H1 (cell line): ENCODE results near the gene FAM83C. TPM values are rescaled to one million over a fixed set of nuclear protein-coding genes. Genes with fewer than 3 reads are reported as not detected.

Experiments used
- CTCF ChIA-PET: fragments of 300-600 bp; sonication (Branson Sonifier 250); formaldehyde crosslinking; loops from one replicate; lab custom pipeline; 2021; ENCODE audit not compliant: partially characterized antibody; lab: Charles Lee
- POLR2A ChIA-PET: fragments of 300-600 bp; sonication (Branson Sonifier 250); formaldehyde crosslinking; loops from one replicate; lab custom pipeline; 2021; ENCODE audit warnings: inconsistent platforms; ENCODE audit not compliant: partially characterized antibody; lab: Charles Lee
- DNase-seq, 2 experiments: peaks; one replicate each; pipeline versions ENCODE4 v3.0.0 to v3.0.0-alpha.2; 2010 to 2022; ENCODE audit warnings: low spot score in 2 of 2, low read depth in 1 of 2, mixed read lengths in 1 of 2
- FAIRE-seq: peaks from 2 replicates; lab custom pipeline; 2011; peaks lifted over from hg19 to GRCh38; lab: Jason Lieb, UNC
- H2AFZ ChIP-seq: 2 replicates; pipeline ENCODE4 v1.8.1; 2012; ENCODE audit warnings: low read length, inconsistent platforms
- H2AK5ac ChIP-seq: 2 replicates; pipeline ENCODE4 v1.6.1; 2013; ENCODE audit warnings: low read depth, low read length
- H2BK120ac ChIP-seq: replicated peaks from 2 replicates; pipeline ENCODE3; 2013; ENCODE audit warnings: low read depth, low read length, inconsistent platforms
- H2BK12ac ChIP-seq: 2 replicates; pipeline ENCODE4 v1.6.1; 2013; ENCODE audit warnings: low read depth, low read length
- H2BK15ac ChIP-seq: 2 replicates; pipeline ENCODE4 v1.6.1; 2013; ENCODE audit warnings: low read length
- H2BK20ac ChIP-seq: 2 replicates; pipeline ENCODE4 v1.6.1; 2013; ENCODE audit warnings: low read length
- H2BK5ac ChIP-seq: 2 replicates; pipeline ENCODE4 v1.6.1; 2013; ENCODE audit warnings: low read depth, low read length
- H3K14ac ChIP-seq: 2 replicates; pipeline ENCODE4 v1.6.1; 2013; ENCODE audit warnings: inconsistent platforms; ENCODE audit not compliant: insufficient read length
- H3K18ac ChIP-seq: 2 replicates; pipeline ENCODE4 v1.6.1; 2013; ENCODE audit warnings: low read length; ENCODE audit errors: extremely low read depth
- H3K23ac ChIP-seq: 2 replicates; pipeline ENCODE4 v1.6.1; 2013; ENCODE audit warnings: inconsistent platforms; ENCODE audit not compliant: insufficient read length
- H3K23me2 ChIP-seq: 2 replicates; pipeline ENCODE4 v1.6.1; 2013; ENCODE audit warnings: low read depth, low read length
- H3K27ac ChIP-seq: 2 replicates; pipeline ENCODE4 v1.6.1; 2011; ENCODE audit warnings: low read depth, low read length, inconsistent platforms
- H3K27me3 ChIP-seq, 4 experiments: replicated peaks in 1 of 4; 1 replicate in 1 of 4; 2 replicates in 3 of 4; pipeline versions ENCODE4 v1.6.1 to v1.8.1; 2011 to 2013; ENCODE audit warnings: low read length in 3 of 4, mild to moderate bottlenecking in 3 of 4, inconsistent platforms in 2 of 4, mixed read lengths in 2 of 4, moderate library complexity in 1 of 4; ENCODE audit not compliant: control insufficient read depth in 3 of 4, insufficient read depth in 3 of 4; ENCODE audit errors: extremely low read depth in 1 of 4
- H3K36me3 ChIP-seq, 4 experiments: 2 replicates each; pipeline versions ENCODE4 v1.6.1 to v1.8.1; 2011 to 2013; ENCODE audit warnings: mild to moderate bottlenecking in 4 of 4, low read length in 3 of 4, moderate library complexity in 2 of 4, control low read depth in 1 of 4, inconsistent platforms in 1 of 4; ENCODE audit not compliant: insufficient read depth in 4 of 4, control insufficient read depth in 2 of 4
- H3K4ac ChIP-seq: replicated peaks from 2 replicates; pipeline ENCODE3; 2013; ENCODE audit warnings: low read length, low read depth, mixed read lengths, inconsistent platforms; ENCODE audit not compliant: insufficient read length
- H3K4me1 ChIP-seq, 4 experiments: replicated peaks in 1 of 4; 1 replicate in 1 of 4; 2 replicates in 3 of 4; pipeline versions ENCODE4 v1.6.1 to v1.8.1; 2011 to 2013; ENCODE audit warnings: low read length in 3 of 4, inconsistent platforms in 2 of 4, mixed read lengths in 1 of 4; ENCODE audit not compliant: insufficient read depth in 4 of 4, control insufficient read depth in 3 of 4
- H3K4me2 ChIP-seq, 2 experiments: 2 replicates each; pipeline versions ENCODE4 v1.6.1 to v1.8.1; 2011 to 2013; ENCODE audit warnings: low read depth in 2 of 2, low read length in 2 of 2, control low read depth in 1 of 2, inconsistent platforms in 1 of 2, mild to moderate bottlenecking in 1 of 2; ENCODE audit not compliant: insufficient read depth in 1 of 2
- H3K4me3 ChIP-seq, 4 experiments: fragments of 200-600, 300-600 bp in 1 of 4; sonication (generic), shearing (Covaris generic), sonication (Bioruptor Twin) in 1 of 4; 2 replicates each; pipeline versions ENCODE4 v1.5.1 to v1.8.1; 2011 to 2016; ENCODE audit warnings: low read length in 4 of 4, low read depth in 3 of 4, control low read depth in 2 of 4, inconsistent platforms in 2 of 4, mild to moderate bottlenecking in 2 of 4, mixed read lengths in 1 of 4, moderate library complexity in 1 of 4; ENCODE audit not compliant: insufficient read depth in 2 of 4; ENCODE audit errors: extremely low read depth in 1 of 4
- H3K56ac ChIP-seq: replicated peaks from 2 replicates; pipeline ENCODE3; 2013; ENCODE audit warnings: low read depth, mild to moderate bottlenecking, mixed read lengths, low read length, inconsistent platforms; ENCODE audit not compliant: insufficient read length
- H3K79me1 ChIP-seq: 2 replicates; pipeline ENCODE4 v1.6.1; 2013; ENCODE audit warnings: low read depth, low read length, control low read depth
- H3K79me2 ChIP-seq, 2 experiments: 2 replicates each; pipeline versions ENCODE4 v1.6.1 to v1.8.1; 2012 to 2013; ENCODE audit warnings: low read length in 2 of 2, mild to moderate bottlenecking in 2 of 2, inconsistent platforms in 1 of 2; ENCODE audit not compliant: insufficient read depth in 2 of 2, control insufficient read depth in 1 of 2
- H3K9ac ChIP-seq, 4 experiments: replicated peaks in 1 of 4; 1 replicate in 1 of 4; 2 replicates in 3 of 4; pipeline versions ENCODE4 v1.6.1 to v1.8.1; 2011 to 2013; ENCODE audit warnings: low read depth in 3 of 4, low read length in 3 of 4, control low read depth in 2 of 4, mild to moderate bottlenecking in 2 of 4, moderate library complexity in 2 of 4, inconsistent platforms in 1 of 4; ENCODE audit errors: extremely low read depth in 1 of 4
- H3K9me3 ChIP-seq, 2 experiments: 2 replicates each; pipeline versions ENCODE4 v1.6.1 to v1.8.1; 2012 to 2013; ENCODE audit warnings: mild to moderate bottlenecking in 2 of 2, moderate library complexity in 2 of 2, control low read depth in 1 of 2, inconsistent platforms in 1 of 2, low read depth in 1 of 2, low read length in 1 of 2, mixed read lengths in 1 of 2; ENCODE audit not compliant: insufficient read depth in 2 of 2
- H4K20me1 ChIP-seq, 2 experiments: replicated peaks in 1 of 2; 2 replicates each; pipeline versions ENCODE3 to v1.8.1; 2011 to 2013; ENCODE audit warnings: inconsistent platforms in 2 of 2, low read length in 2 of 2, mild to moderate bottlenecking in 1 of 2; ENCODE audit not compliant: insufficient read depth in 2 of 2, control insufficient read depth in 1 of 2
- H4K5ac ChIP-seq: 2 replicates; pipeline ENCODE4 v1.6.1; 2013; ENCODE audit warnings: low read length, low read depth, mixed read lengths, inconsistent platforms; ENCODE audit not compliant: insufficient read length
- H4K8ac ChIP-seq: 2 replicates; pipeline ENCODE4 v1.8.0; 2013; ENCODE audit warnings: mild to moderate bottlenecking, moderate library complexity, low read length, inconsistent platforms; ENCODE audit not compliant: insufficient read depth; ENCODE audit errors: extremely low read depth
- H4K91ac ChIP-seq: replicated peaks from 2 replicates; pipeline ENCODE3; 2013; ENCODE audit warnings: low read length, mixed read lengths, inconsistent platforms; ENCODE audit not compliant: insufficient read length
- CBX8 ChIP-seq: fragments of 300-800, 300-1000 bp; sonication (generic); IDR thresholded peaks from 2 replicates; pipeline ENCODE4 v1.7.1; 2016; ENCODE audit warnings: low read depth, low read length, borderline replicate concordance
- CHD2 ChIP-seq: IDR thresholded peaks from 2 replicates; pipeline ENCODE4 v1.6.1; 2012; ENCODE audit warnings: low read length, improper control_type of control experiment
- EGR1 ChIP-seq: IDR thresholded peaks from 2 replicates; pipeline ENCODE4 v1.6.1; 2011; ENCODE audit warnings: low read depth, low read length, borderline replicate concordance
- FOSL1 ChIP-seq: IDR thresholded peaks from 2 replicates; pipeline ENCODE4 v1.6.1; 2011; ENCODE audit warnings: mild to moderate bottlenecking, low read depth, low read length, moderate library complexity; ENCODE audit not compliant: insufficient read depth
- JUND ChIP-seq: IDR thresholded peaks from 2 replicates; pipeline ENCODE4 v1.6.1; 2011; ENCODE audit warnings: mild to moderate bottlenecking, improper control_type of control experiment, low read length
- KDM4A ChIP-seq: IDR thresholded peaks from one replicate; pipeline ENCODE4 v1.7.1; 2012; ENCODE audit warnings: low read depth, mild to moderate bottlenecking, moderate library complexity, low read length, inconsistent platforms; ENCODE audit not compliant: severe bottlenecking
- KDM5A ChIP-seq: fragments of 200-600 bp; IDR thresholded peaks from 2 replicates; pipeline ENCODE4 v1.7.1; 2012; ENCODE audit warnings: mild to moderate bottlenecking, low read length, inconsistent platforms, mixed read lengths
- MAX ChIP-seq: IDR thresholded peaks from 2 replicates; pipeline ENCODE4 v1.6.1; 2012; ENCODE audit warnings: inconsistent platforms
- POLR2AphosphoS5 ChIP-seq: IDR thresholded peaks from 2 replicates; pipeline ENCODE4 v1.6.1; 2011; ENCODE audit warnings: low read depth, low read length
- RBBP5 ChIP-seq: IDR thresholded peaks from 2 replicates; pipeline ENCODE4 v1.7.1; 2012; ENCODE audit warnings: low read depth, mild to moderate bottlenecking, inconsistent platforms, low read length, moderate library complexity, borderline replicate concordance
- RFX5 ChIP-seq: IDR thresholded peaks from 2 replicates; pipeline ENCODE4 v1.6.1; 2011; ENCODE audit warnings: low read depth, low read length, improper control_type of control experiment, borderline replicate concordance
- SIRT6 ChIP-seq: IDR thresholded peaks from one replicate; pipeline ENCODE4 v1.7.1; 2012; ENCODE audit warnings: low read length, inconsistent platforms
- TBP ChIP-seq: IDR thresholded peaks from 2 replicates; pipeline ENCODE4 v1.6.1; 2011; ENCODE audit warnings: low read depth, low read length, improper control_type of control experiment
- TCF12 ChIP-seq: IDR thresholded peaks from 2 replicates; pipeline ENCODE4 v1.6.1; 2011; ENCODE audit warnings: low read depth, mild to moderate bottlenecking, low read length
- TEAD4 ChIP-seq: IDR thresholded peaks from 2 replicates; pipeline ENCODE4 v1.6.1; 2012; ENCODE audit warnings: low read depth, low read length, inconsistent platforms, mixed read lengths
- WGBS, 2 experiments: shearing (Covaris generic) in 1 of 2; methylation state at CpG; one replicate each; pipeline versions ENCODE4 v1.1.6 to v1.1.7; 2013 to 2015; ENCODE audit warnings: low lambda C conversion rate in 2 of 2, mixed read lengths in 2 of 2, inconsistent platforms in 1 of 2, low coverage in 1 of 2, missing lambda C conversion rate in 1 of 2; ENCODE audit not compliant: insufficient replicate concordance in 2 of 2, insufficient coverage in 1 of 2, insufficient read length in 1 of 2; ENCODE audit errors: extremely low coverage in 1 of 2, missing lambda C conversion rate in 1 of 2; 5-methylcytosine and 5-hydroxymethylcytosine counted together
- polyA plus RNA-seq, 7 experiments: library from polyadenylated mRNA; depleted of rRNA in 3 of 7; stranded (reverse) in 5 of 7; unstranded in 2 of 7; fragments of >200 nt in 5 of 7; fragments of 200-250 nt in 2 of 7; gene quantifications; 1 replicate in 5 of 7; 2 replicates in 1 of 7; 4 replicates in 1 of 7; pipeline versions ENCODE4 v1.2.1 to v1.2.3, GENCODE V29; 2011 to 2013; ENCODE audit warnings: missing spikeins in 2 of 7, mixed read lengths in 2 of 7
- total RNA-seq: library from RNA; stranded (reverse); fragmentation: NEBNext Ultra II Directional; extraction: Animal tissue kit (Norgen Biotek cat#: 25700); gene quantifications from 2 replicates; pipeline ENCODE4 v1.2.1, GENCODE V29; 2021

FAM83C gene
- total and polyA plus RNA-seq, 2 of the 8 experiments (the other 6 are each of a cell fraction or from before 2014, with no cell fraction given): not detected

GRCh38 chr20:35301426-35301825 is 9.2 kb upstream of the FAM83C start:
- Histone ChIP-seq H3K4ac (no peak overlapping the region), H3K9me3 (no peaks in the 10 kb centered on the region), H3K4me1 (peaks cover 0 to 4% (median 2%) of the 10 kb centered on the region in 4 experiments; a peak in 3 of 7 replicates), H2BK12ac (no peak overlapping the region), H2BK120ac (no peak overlapping the region), H3K79me1 (no peaks in the 10 kb centered on the region), H3K56ac (no peak overlapping the region), H2BK20ac (no peak overlapping the region), H4K91ac (no peak overlapping the region), H3K27me3 (no peaks in the 10 kb centered on the region), H3K14ac (no peak overlapping the region), H2AK5ac (no peak overlapping the region), H3K23ac (no peak overlapping the region), H4K5ac (no peak overlapping the region), H3K9ac (no peak overlapping the region), H3K4me3 (no peak overlapping the region), H3K4me2 (no peak overlapping the region), H4K8ac (no peak overlapping the region), H3K18ac (no peak overlapping the region), H3K23me2 (no peaks in the 10 kb centered on the region), H4K20me1 (no peaks in the 10 kb centered on the region), H3K36me3 (no peaks in the 10 kb centered on the region), H2BK5ac (no peak overlapping the region), H2BK15ac (no peak overlapping the region), H3K79me2 (no peaks in the 10 kb centered on the region), H3K27ac (no peak overlapping the region), H2AFZ (no peak overlapping the region)
- CTCF ChIA-PET: interaction anchor here (0.8 to 13.8 kb wide), 7 partner anchors 13 to 146 kb away, joined by 3 to 104 read pairs (median 3); partner anchors contain the start of genes EIF6 and MMP24OS
- FAIRE-seq: no peak
- DNase-seq: no peak
- 83% methylated on average over 2 of the region's 2 CpGs; no CpG with 5 or more reads in 1 of the 2 experiments for WGBS, 2 experiments
- POLR2A ChIA-PET: interaction anchor here (0.6 kb wide), 1 partner anchor 431 kb away, joined by 3 read pairs; no protein-coding TSS in a partner anchor
- TF ChIP-seq FOSL1 (no peak), EGR1 (no peak), KDM5A (no peak), CHD2 (no peak), KDM4A (no peak), TCF12 (no peak), POLR2AphosphoS5 (no peak), TBP (no peak), RBBP5 (no peak), TEAD4 (no peak), JUND (no peak), MAX (no peak), RFX5 (no peak), SIRT6 (no peak), CBX8 (no peak)
